MM.1S (cell line): ENCODE results near the gene TP53BP2.

Source experiments
- DNase-seq: peaks from one replicate; pipeline ENCODE4 v3.0.0-alpha.2; 2015
- H2AFZ ChIP-seq: fragments of 300-600 bp; sonication (generic); 2 replicates; pipeline ENCODE4 v1.6.0; 2016; ENCODE audit warnings: antibody characterized with exemption, low read length
- H3F3A ChIP-seq: fragments of 300-600 bp; sonication (generic); 2 replicates; pipeline ENCODE4 v1.6.1; 2016; ENCODE audit warnings: mild to moderate bottlenecking, antibody characterized with exemption, low read length, moderate library complexity, mixed read lengths; ENCODE audit not compliant: insufficient read depth
- H3K27ac ChIP-seq: fragments of 300-600 bp; sonication (generic); 2 replicates; pipeline ENCODE4 v1.5.1; 2016; ENCODE audit warnings: mild to moderate bottlenecking, low read length
- H3K27me3 ChIP-seq: fragments of 300-600 bp; sonication (generic); replicated peaks from 2 replicates; pipeline ENCODE4 v1.6.0; 2016; ENCODE audit warnings: low read length; ENCODE audit not compliant: insufficient read depth
- H3K36me3 ChIP-seq: fragments of 300-600 bp; sonication (generic); replicated peaks from 2 replicates; pipeline ENCODE4 v1.6.1; 2016; ENCODE audit warnings: mild to moderate bottlenecking, low read length, mixed read lengths; ENCODE audit not compliant: insufficient read depth
- H3K4me1 ChIP-seq: fragments of 300-600 bp; sonication (generic); 2 replicates; pipeline ENCODE4 v1.6.1; 2016; ENCODE audit warnings: low read length, mixed read lengths
- H3K4me2 ChIP-seq: fragments of 300-600 bp; sonication (generic); 2 replicates; pipeline ENCODE4 v1.6.0; 2016; ENCODE audit warnings: low read depth, low read length
- H3K4me3 ChIP-seq: fragments of 300-600 bp; sonication (generic); 2 replicates; pipeline ENCODE4 v1.5.1; 2016; ENCODE audit warnings: low read length, mixed read lengths
- H3K79me2 ChIP-seq: fragments of 300-600 bp; sonication (generic); 2 replicates; pipeline ENCODE4 v1.6.1; 2016; ENCODE audit warnings: mixed run types, low read length, mixed read lengths
- H3K9ac ChIP-seq: fragments of 300-600 bp; sonication (generic); 2 replicates; pipeline ENCODE4 v1.6.1; 2016; ENCODE audit warnings: low read length, mixed read lengths
- H3K9me2 ChIP-seq: fragments of 300-600 bp; sonication (generic); replicated peaks from 2 replicates; pipeline ENCODE4 v1.6.1; 2016; ENCODE audit warnings: mild to moderate bottlenecking, low read length, mixed read lengths; ENCODE audit not compliant: insufficient read depth
- H3K9me3 ChIP-seq: fragments of 300-600 bp; sonication (generic); replicated peaks from 2 replicates; pipeline ENCODE4 v1.6.1; 2016; ENCODE audit warnings: mild to moderate bottlenecking, low read length, mixed read lengths; ENCODE audit not compliant: insufficient read depth
- H4K20me1 ChIP-seq: fragments of 300-600 bp; sonication (generic); 2 replicates; pipeline ENCODE4 v1.6.1; 2016; ENCODE audit warnings: mild to moderate bottlenecking, low read length, moderate library complexity, mixed read lengths; ENCODE audit not compliant: insufficient read depth
- CTCF ChIP-seq: fragments of 300-600 bp; sonication (generic); IDR thresholded peaks from 2 replicates; pipeline ENCODE4 v1.5.1; 2016; ENCODE audit warnings: antibody characterized with exemption, low read length, mixed read lengths
- EZH2 ChIP-seq: fragments of 300-600 bp; sonication (generic); optimal IDR thresholded peaks from 2 replicates; pipeline ENCODE3; 2017; ENCODE audit warnings: low read depth, mild to moderate bottlenecking, antibody characterized with exemption, low read length, mixed read lengths
- EZH2phosphoT487 ChIP-seq: fragments of 300-600 bp; sonication (generic); IDR thresholded peaks from 2 replicates; pipeline ENCODE4 v1.6.1; 2018; ENCODE audit warnings: antibody characterized with exemption, low read length

Gene TP53BP2

DNA sequence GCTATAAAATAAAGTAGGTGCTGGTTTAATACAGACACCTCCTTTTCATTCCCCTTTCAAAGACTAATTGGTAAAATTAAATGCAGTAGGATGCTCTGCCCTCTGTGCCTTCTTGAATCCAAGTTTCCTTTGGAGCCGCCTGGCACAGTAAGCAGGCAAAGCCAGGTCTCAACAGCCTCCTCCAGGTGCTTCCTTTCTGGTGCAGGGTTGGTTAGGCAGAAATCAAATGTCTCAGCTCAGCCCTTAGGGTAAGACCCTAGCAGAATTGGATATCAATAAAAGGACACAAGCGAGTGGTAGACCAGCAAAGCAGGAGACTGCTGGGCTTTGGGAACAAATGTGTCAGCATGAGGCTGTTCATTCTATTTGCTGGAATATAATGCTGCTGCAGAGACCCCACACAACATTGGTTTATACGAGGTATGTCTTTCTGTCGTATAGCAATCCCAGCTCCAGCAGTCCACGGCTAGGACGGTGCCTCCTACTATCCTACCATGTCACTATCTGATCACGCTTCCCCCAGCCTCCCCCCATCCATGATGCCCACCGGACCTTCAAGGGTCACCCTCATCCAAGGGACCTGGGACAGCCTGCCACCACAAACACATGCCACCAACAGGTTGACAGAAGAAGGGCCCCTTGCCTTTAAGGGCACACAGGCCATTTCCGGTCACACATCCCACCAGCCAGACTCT lies 75.0 kb downstream of the TP53BP2 start:
- H4K20me1 ChIP-seq, result no peaks in the 10 kb centered on the region
- no peaks in the 10 kb centered on the region for H3F3A ChIP-seq
- no peaks in the 10 kb centered on the region for H3K9me3 ChIP-seq
- H3K4me3 ChIP-seq, result no peak overlapping the region
- H3K27ac ChIP-seq, result no peak overlapping the region
- H2AFZ ChIP-seq, result no peak overlapping the region
- H3K4me2 ChIP-seq, result no peak overlapping the region
- peak; percentile 4 for DNase-seq
- H3K79me2 ChIP-seq, result no peaks in the 10 kb centered on the region
- no peak for TF ChIP-seq CTCF
- no peak for TF ChIP-seq EZH2
- TF ChIP-seq EZH2phosphoT487, result no peak
- peaks cover 4% of the 10 kb centered on the region; the same call in 1 of the 2 replicates for H3K36me3 ChIP-seq
- H3K4me1 ChIP-seq, result no peaks in the 10 kb centered on the region
- no peaks in the 10 kb centered on the region for H3K9me2 ChIP-seq
- no peaks in the 10 kb centered on the region for H3K27me3 ChIP-seq
- no peak overlapping the region for H3K9ac ChIP-seq

GRCh38 chr1:223765719-223766340 lies 79.9 kb downstream of the TP53BP2 start:
- H3K9me2 ChIP-seq, result no peaks in the 10 kb centered on the region
- no peaks in the 10 kb centered on the region for H3F3A ChIP-seq
- H3K79me2 ChIP-seq, result no peaks in the 10 kb centered on the region
- no peak for DNase-seq
- H3K27me3 ChIP-seq, result no peaks in the 10 kb centered on the region
- H4K20me1 ChIP-seq, result no peaks in the 10 kb centered on the region
- no peak overlapping the region for H3K27ac ChIP-seq
- TF ChIP-seq EZH2phosphoT487, result no peak
- TF ChIP-seq CTCF, result no peak
- no peak for TF ChIP-seq EZH2
- peaks cover 4% of the 10 kb centered on the region; the same call in 1 of the 2 replicates for H3K36me3 ChIP-seq
- no peak overlapping the region for H2AFZ ChIP-seq
- no peaks in the 10 kb centered on the region for H3K4me1 ChIP-seq
- no peaks in the 10 kb centered on the region for H3K9me3 ChIP-seq
- no peak overlapping the region for H3K4me3 ChIP-seq
- no peak overlapping the region for H3K4me2 ChIP-seq
- no peak overlapping the region for H3K9ac ChIP-seq

DNA sequence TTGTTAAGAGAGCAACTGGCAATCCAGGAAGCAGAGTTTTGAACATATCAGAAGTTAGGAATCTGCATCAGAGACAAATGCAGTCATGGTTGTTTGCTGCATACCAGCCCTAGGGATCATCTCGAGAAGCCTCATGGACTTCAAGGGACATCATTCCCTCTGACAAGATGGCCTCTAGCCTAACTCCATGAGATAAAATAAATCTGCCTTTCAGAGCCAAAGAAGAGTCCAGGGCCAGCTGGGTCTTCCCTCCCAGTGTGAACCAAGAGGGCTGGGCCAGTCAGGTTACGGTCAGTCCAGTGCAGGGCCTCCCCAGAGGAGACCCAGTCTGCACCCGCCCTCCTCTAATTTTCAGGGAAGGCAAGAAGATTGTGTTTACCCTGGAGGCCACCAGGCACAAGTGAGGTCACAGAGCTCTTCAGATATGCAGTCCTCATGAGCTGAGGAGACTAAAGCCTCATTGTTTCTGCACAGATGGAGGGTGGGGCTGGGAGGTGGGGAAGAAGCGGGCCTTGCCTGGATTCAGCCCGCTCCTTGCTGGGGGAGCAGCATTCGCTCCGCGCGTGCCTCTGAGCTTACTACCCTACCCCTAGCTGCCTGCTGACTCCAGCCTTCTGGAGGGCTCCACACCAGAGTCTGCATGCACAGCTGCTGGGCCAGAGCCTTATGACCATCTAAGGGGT lies 80.6 kb downstream of the TP53BP2 start:
- TF ChIP-seq EZH2phosphoT487, result no peak
- TF ChIP-seq EZH2, result no peak
- no peak for TF ChIP-seq CTCF
- H3K4me2 ChIP-seq, result no peak overlapping the region
- H3K36me3 ChIP-seq, result peaks cover 2% of the 10 kb centered on the region; the same call in 1 of the 2 replicates
- H3K9ac ChIP-seq, result no peak overlapping the region
- H3K9me3 ChIP-seq, result no peaks in the 10 kb centered on the region
- H3K27ac ChIP-seq, result no peak overlapping the region
- no peaks in the 10 kb centered on the region for H3F3A ChIP-seq
- no peaks in the 10 kb centered on the region for H3K9me2 ChIP-seq
- H2AFZ ChIP-seq, result no peak overlapping the region
- no peaks in the 10 kb centered on the region for H4K20me1 ChIP-seq
- H3K4me3 ChIP-seq, result no peak overlapping the region
- peak; percentile 5 for DNase-seq
- H3K27me3 ChIP-seq, result no peaks in the 10 kb centered on the region
- no peaks in the 10 kb centered on the region for H3K4me1 ChIP-seq
- no peaks in the 10 kb centered on the region for H3K79me2 ChIP-seq
